Esophagus squamous epithelium (tissue), 5 donors: ENCODE results near the gene UGT8. TPM values are rescaled to one million over a fixed set of nuclear protein-coding genes. Genes with fewer than 3 reads are reported as not detected.
"Not testable (repeated sequence)": the region's sequence is repeated elsewhere in the genome, so short reads cannot be mapped to it uniquely, and the experiment has no call there.

ENCODE experiments used
- DNase-seq: peaks from one replicate; lab custom pipeline; 2025; lab: John Stamatoyannopoulos, UW
- H3K27ac ChIP-seq, 4 donors: fragments of 200-600 bp; sonication (generic); one replicate each; pipeline ENCODE4 v1.5.1; 2016 to 2019; ENCODE audit warnings: mild to moderate bottlenecking in 1 of 4
- H3K27me3 ChIP-seq, 4 donors: fragments of 200-600 bp; sonication (generic); 1 replicate in 3 of 4; 2 replicates in 1 of 4; pipeline versions ENCODE4 v1.5.1 to v1.6.0; 2017 to 2021; ENCODE audit warnings: antibody characterized with exemption in 1 of 4
- H3K36me3 ChIP-seq, 3 donors: fragments of 200-600 bp; sonication (generic); one replicate each; pipeline ENCODE4 v1.5.1; 2016 to 2019
- H3K4me1 ChIP-seq, 3 donors: fragments of 200-600 bp; sonication (generic); one replicate each; pipeline ENCODE4 v1.5.1; 2017 to 2019
- H3K4me3 ChIP-seq, 4 donors: fragments of 200-600 bp; sonication (generic); 1 replicate in 3 of 4; 2 replicates in 1 of 4; pipeline ENCODE4 v1.5.1; 2016 to 2019; ENCODE audit warnings: mild to moderate bottlenecking in 2 of 4, moderate library complexity in 1 of 4
- H3K9me3 ChIP-seq, 3 donors: fragments of 200-600 bp; sonication (generic); one replicate each; pipeline ENCODE4 v1.5.1; 2016 to 2019
- POLR2A ChIP-seq, 4 donors: fragments of 450-650 bp; IDR thresholded peaks; one replicate each; pipeline ENCODE4 v1.6.1; 2017; ENCODE audit warnings: antibody characterized with exemption in 4 of 4, mild to moderate bottlenecking in 4 of 4, moderate library complexity in 3 of 4
- WGBS, 2 donors: methylation state at CpG; one replicate each; pipeline ENCODE4 v1.1.5; 2018; 5-methylcytosine and 5-hydroxymethylcytosine counted together
- intact Hi-C: fragments of 100-400 bp; cut with DNase I; formaldehyde crosslinking; loops from one replicate; pipeline ENCODE4 v1.15.0; 2022
- total RNA-seq, 4 donors: library from RNA; depleted of rRNA; stranded (reverse); fragments of >200 nt; gene quantifications; one replicate each; pipeline ENCODE4 v1.1.0, GENCODE V29; 2016
- TF ChIP-seq, protein P1 (sequence below), 6 experiments: fragments of 450-650 bp in 4 of 6; fragments of 200-600 bp in 2 of 6; sonication (generic) in 2 of 6; IDR thresholded peaks; one replicate each; pipeline ENCODE4 v1.5.1; 2016 to 2019; ENCODE audit warnings: antibody characterized with exemption in 6 of 6, mild to moderate bottlenecking in 4 of 6, moderate library complexity in 4 of 6
- donor health status: DM: yes; HTN: yes; CAD: no.

Gene UGT8
- total RNA-seq, 4 donors from 2014 or later = 1.2 to 3.9 (median 2.1) TPM

DNA sequence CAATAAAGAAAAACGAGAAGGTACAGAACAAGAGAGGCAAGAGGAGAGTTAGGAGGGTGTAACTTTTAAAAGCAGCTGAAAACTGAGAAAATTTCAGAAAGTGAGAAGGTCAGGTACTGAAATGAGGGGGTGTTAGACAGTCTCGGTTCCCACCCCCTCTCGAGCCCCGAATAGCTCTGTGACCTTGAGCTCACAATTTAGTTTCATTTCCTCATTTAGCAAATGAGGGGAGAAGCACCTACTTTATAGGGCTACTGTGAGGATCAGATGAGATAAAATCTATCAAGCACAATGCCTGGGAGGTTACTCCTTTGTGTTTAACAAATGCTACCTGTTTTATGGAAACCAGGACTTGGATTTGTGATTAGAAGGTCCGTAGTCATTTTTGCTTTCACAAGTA is 4.9 kb downstream of the UGT8 start:
- Histone ChIP-seq H3K36me3 (no peaks in the 10 kb centered on the region), H3K27ac (no peak overlapping the region)

DNA sequence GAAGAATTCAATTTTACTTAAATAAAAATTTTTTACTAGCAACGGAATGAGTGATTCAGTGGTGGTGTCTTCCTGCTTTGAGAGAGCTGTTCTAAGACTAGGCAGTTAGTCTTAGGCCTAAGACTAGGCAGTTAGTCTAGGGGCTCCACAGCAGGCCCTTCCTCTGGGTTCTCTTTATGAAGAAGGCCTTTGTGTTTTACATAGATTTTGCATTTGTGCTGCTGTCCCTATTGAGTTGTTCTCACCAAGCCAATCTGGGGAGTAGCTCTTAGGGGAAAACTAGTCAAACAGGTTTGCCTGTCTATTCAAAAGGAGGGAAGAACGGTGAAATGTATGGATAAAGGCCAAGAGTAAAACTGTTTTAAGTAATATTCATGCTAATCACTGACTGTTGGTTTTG is 7.6 kb downstream of the UGT8 start:
- WGBS, 2 donors = 53 to 64% methylated on average over 2 of the region's 2 CpGs
- Histone ChIP-seq H3K27me3 (no peaks in the 10 kb centered on the region), H3K4me1 (peaks cover 0 to 13% (median 0%) of the 10 kb centered on the region in 3 donors), H3K9me3 (no peaks in the 10 kb centered on the region), H3K36me3 (no peaks in the 10 kb centered on the region), H3K4me3 (no peak overlapping the region), H3K27ac (no peak overlapping the region)
- TF ChIP-seq POLR2A (IDR thresholded peaks at IDR 0.05) = no peak
- TF ChIP-seq, protein P1, sequence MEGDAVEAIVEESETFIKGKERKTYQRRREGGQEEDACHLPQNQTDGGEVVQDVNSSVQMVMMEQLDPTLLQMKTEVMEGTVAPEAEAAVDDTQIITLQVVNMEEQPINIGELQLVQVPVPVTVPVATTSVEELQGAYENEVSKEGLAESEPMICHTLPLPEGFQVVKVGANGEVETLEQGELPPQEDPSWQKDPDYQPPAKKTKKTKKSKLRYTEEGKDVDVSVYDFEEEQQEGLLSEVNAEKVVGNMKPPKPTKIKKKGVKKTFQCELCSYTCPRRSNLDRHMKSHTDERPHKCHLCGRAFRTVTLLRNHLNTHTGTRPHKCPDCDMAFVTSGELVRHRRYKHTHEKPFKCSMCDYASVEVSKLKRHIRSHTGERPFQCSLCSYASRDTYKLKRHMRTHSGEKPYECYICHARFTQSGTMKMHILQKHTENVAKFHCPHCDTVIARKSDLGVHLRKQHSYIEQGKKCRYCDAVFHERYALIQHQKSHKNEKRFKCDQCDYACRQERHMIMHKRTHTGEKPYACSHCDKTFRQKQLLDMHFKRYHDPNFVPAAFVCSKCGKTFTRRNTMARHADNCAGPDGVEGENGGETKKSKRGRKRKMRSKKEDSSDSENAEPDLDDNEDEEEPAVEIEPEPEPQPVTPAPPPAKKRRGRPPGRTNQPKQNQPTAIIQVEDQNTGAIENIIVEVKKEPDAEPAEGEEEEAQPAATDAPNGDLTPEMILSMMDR (IDR thresholded peaks at IDR 0.05) = no peak
- DNase-seq = no peak
- intact Hi-C loops = no loop called here

More for the DNA sequence above, 4.9 kb downstream of the UGT8 start:
- TF ChIP-seq POLR2A (IDR thresholded peaks at IDR 0.05) = no peak
- TF ChIP-seq, protein P1 (IDR thresholded peaks at IDR 0.05) = no peak
- peaks cover 0 to 23% (median 0%) of the 10 kb centered on the region in 4 donors for H3K27me3 ChIP-seq
- intact Hi-C loops = no loop called here
- no peak overlapping the region for H3K4me3 ChIP-seq
- H3K4me1 ChIP-seq = peaks cover 6 to 30% (median 14%) of the 10 kb centered on the region in 3 donors
- H3K9me3 ChIP-seq = no peaks in the 10 kb centered on the region
- no peak for DNase-seq
- WGBS, 2 donors = 68 to 80% methylated on average over 5 of the region's 5 CpGs

DNA sequence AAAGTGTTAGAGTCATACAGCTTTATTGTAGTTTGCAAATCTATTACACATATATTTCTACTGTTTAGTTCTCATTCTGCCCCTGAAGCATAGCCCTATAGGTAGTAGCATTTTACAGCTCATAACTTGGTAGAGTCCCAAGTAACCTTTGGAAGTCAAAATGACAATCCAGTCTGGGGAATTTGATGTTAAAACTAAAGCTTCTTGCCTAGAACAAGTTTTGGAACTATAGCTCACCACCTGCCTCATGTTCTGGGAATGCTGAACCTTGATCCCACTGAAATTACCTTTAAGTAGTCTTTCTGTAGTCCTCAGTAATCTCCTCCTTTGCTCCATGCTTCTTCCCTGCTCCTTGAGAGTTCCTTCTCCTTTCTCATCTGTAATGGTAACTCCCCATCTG is 8.4 kb downstream of the UGT8 start:
- Histone ChIP-seq H3K4me1 (peaks cover 0 to 13% (median 0%) of the 10 kb centered on the region in 3 donors), H3K27me3 (no peaks in the 10 kb centered on the region), H3K9me3 (no peaks in the 10 kb centered on the region), H3K4me3 (no peak overlapping the region), H3K36me3 (no peaks in the 10 kb centered on the region), H3K27ac (no peak overlapping the region)
- TF ChIP-seq, protein P1 (IDR thresholded peaks at IDR 0.05) = no peak
- no peak for TF ChIP-seq POLR2A (IDR thresholded peaks at IDR 0.05)
- intact Hi-C loops = no loop called here
- DNase-seq = no peak

DNA sequence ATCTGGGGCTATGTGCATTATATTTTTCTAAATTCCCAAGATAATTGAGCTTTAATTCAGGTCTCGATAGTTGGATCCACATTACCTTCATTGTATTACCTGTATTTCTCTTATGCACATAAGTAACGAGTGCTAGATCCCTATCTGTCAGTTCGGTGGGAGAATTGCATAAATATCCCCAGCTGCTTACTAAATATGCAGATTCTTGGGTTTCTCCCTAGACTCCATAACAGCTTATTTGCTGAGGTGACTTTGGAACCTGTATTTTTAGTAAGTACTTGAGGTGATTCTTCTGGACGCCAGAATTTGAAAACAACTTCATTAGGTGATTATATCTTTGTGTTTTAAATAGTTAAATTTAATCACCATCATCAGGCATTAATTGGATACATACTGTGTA is 15.0 kb downstream of the UGT8 start:
- no peak for DNase-seq
- Histone ChIP-seq H3K27me3 (no peaks in the 10 kb centered on the region), H3K27ac (no peak overlapping the region), H3K4me1 (no peaks in the 10 kb centered on the region), H3K36me3 (no peaks in the 10 kb centered on the region), H3K9me3 (no peaks in the 10 kb centered on the region), H3K4me3 (no peak overlapping the region)
- no peak for TF ChIP-seq POLR2A (IDR thresholded peaks at IDR 0.05)
- TF ChIP-seq, protein P1 (IDR thresholded peaks at IDR 0.05) = no peak
- intact Hi-C loops = no loop called here
- 82 to 91% methylated on average over 4 of the region's 4 CpGs for WGBS, 2 donors

DNA sequence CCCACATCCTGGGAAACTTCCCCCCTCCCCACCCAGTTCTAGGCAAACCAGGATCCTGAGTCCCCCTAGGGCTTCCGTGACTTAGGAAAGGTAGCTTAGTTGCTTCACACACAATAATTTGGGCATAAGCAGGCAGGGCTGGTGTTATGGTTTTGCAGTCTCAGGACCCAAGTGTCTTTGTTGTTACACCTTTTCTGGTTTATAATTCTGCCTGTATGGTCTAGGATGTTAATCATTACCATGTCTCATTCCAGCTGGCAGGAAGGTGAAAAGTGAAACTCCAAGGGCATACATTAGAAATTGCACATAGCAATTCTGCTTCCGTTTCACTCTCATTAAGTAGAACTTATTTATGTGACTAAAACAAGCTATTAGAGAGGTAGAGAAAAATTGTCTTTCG is 16.8 kb downstream of the UGT8 start:
- TF ChIP-seq, protein P1 (IDR thresholded peaks at IDR 0.05) = no peak
- no peak for TF ChIP-seq POLR2A (IDR thresholded peaks at IDR 0.05)
- WGBS, 2 donors = 63 to 75% methylated on average over 3 of the region's 3 CpGs
- Histone ChIP-seq H3K9me3 (no peaks in the 10 kb centered on the region), H3K4me3 (no peak overlapping the region), H3K4me1 (no peaks in the 10 kb centered on the region), H3K36me3 (no peaks in the 10 kb centered on the region), H3K27ac (no peak overlapping the region), H3K27me3 (no peaks in the 10 kb centered on the region)
- DNase-seq = no peak
- intact Hi-C loops = no loop called here

DNA sequence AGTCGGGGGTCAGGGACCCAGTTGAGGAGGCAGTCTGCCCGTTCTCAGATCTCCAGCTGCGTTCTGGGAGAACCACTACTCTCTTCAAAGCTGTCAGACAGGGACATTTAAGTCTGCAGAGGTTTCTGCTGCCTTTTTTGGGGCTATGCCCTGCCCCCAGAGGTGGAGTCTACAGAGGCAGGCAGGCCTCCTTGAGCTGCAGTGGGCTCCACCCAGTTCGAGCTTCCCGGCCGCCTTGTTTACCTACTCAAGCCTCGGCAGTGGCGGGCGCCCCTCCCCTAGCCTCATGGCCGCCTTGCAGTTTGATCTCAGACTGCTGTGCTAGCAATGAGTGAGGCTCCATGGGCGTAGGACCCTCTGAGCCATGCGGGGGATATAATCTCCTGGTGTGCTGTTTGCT is 17.4 kb downstream of the UGT8 start:
- H3K27ac ChIP-seq, DNase-seq: not testable (repeated sequence)
- 76% methylated on average over 4 of the region's 12 CpGs; no CpG with 5 or more reads in 1 of the 2 donors for WGBS, 2 donors

More for the DNA sequence above, 17.4 kb downstream of the UGT8 start:
- H3K4me1 ChIP-seq, H3K4me3 ChIP-seq, intact Hi-C loops, H3K9me3 ChIP-seq, H3K27me3 ChIP-seq, H3K36me3 ChIP-seq: not testable (repeated sequence)
